DND-41 (cell line): ENCODE data around the gene AQP2.

Experiments
- ATAC-seq: fragments of 200-7000 bp; cut with Tn5 transposase; 3 replicates; pipeline ENCODE4 v1.9.1; 2021; ENCODE audit warnings: low read depth; ENCODE audit not compliant: insufficient read depth
- DNase-seq: peaks from one replicate; pipeline ENCODE4 v3.0.0-alpha.2; 2020
- H2AFZ ChIP-seq: 2 replicates; pipeline ENCODE4 v1.6.0; 2012; ENCODE audit warnings: low read depth, low read length
- H3K27ac ChIP-seq: 2 replicates; pipeline ENCODE4 v1.5.1; 2012; ENCODE audit warnings: low read length, inconsistent platforms
- H3K27me3 ChIP-seq: fragments of 200-600 bp; sonication (generic); 2 replicates; pipeline ENCODE4 v1.6.0; 2012; ENCODE audit warnings: low read length, mild to moderate bottlenecking, inconsistent platforms; ENCODE audit not compliant: insufficient read depth, poor library complexity
- H3K36me3 ChIP-seq: 2 replicates; pipeline ENCODE4 v1.5.1; 2012; ENCODE audit warnings: low read length, inconsistent platforms; ENCODE audit not compliant: insufficient read depth
- H3K4me1 ChIP-seq: 2 replicates; pipeline ENCODE4 v1.5.1; 2012; ENCODE audit warnings: mild to moderate bottlenecking, low read length; ENCODE audit not compliant: insufficient read depth
- H3K4me2 ChIP-seq: 2 replicates; pipeline ENCODE4 v1.6.0; 2012; ENCODE audit warnings: mild to moderate bottlenecking, moderate library complexity, low read length, inconsistent platforms; ENCODE audit not compliant: insufficient read depth
- H3K4me3 ChIP-seq, 2 experiments: fragments of 200-600 bp in 1 of 2; shearing (Covaris generic) in 1 of 2; 2 replicates each; pipeline ENCODE4 v1.5.1; 2012 to 2016; ENCODE audit warnings: inconsistent platforms in 2 of 2, low read length in 2 of 2, mild to moderate bottlenecking in 2 of 2, low read depth in 1 of 2, moderate library complexity in 1 of 2
- H3K79me2 ChIP-seq: 2 replicates; pipeline ENCODE4 v1.6.0; 2012; ENCODE audit warnings: low read length, inconsistent platforms; ENCODE audit not compliant: insufficient read depth
- H3K9ac ChIP-seq: 2 replicates; pipeline ENCODE4 v1.6.0; 2012; ENCODE audit warnings: low read depth, mild to moderate bottlenecking, inconsistent platforms, low read length, moderate library complexity
- H3K9me3 ChIP-seq: 2 replicates; pipeline ENCODE4 v1.5.1; 2012; ENCODE audit warnings: low read length, moderate library complexity, mild to moderate bottlenecking, inconsistent platforms; ENCODE audit not compliant: insufficient read depth, severe bottlenecking
- H4K20me1 ChIP-seq: 2 replicates; pipeline ENCODE4 v1.6.0; 2012; ENCODE audit warnings: low read length; ENCODE audit not compliant: insufficient read depth
- EZH2 ChIP-seq: IDR thresholded peaks from 3 replicates; pipeline ENCODE4 v1.6.1; 2012; ENCODE audit warnings: borderline replicate concordance, low read depth, mild to moderate bottlenecking, moderate library complexity, low read length, inconsistent platforms; ENCODE audit not compliant: severe bottlenecking
- TF ChIP-seq, protein P1 (sequence below): IDR thresholded peaks from 2 replicates; pipeline ENCODE4 v1.5.1; 2012; ENCODE audit warnings: borderline replicate concordance, low read length, moderate library complexity, mild to moderate bottlenecking; ENCODE audit not compliant: poor library complexity, severe bottlenecking; ENCODE audit errors: extremely low read depth

The AQP2 gene

DNA sequence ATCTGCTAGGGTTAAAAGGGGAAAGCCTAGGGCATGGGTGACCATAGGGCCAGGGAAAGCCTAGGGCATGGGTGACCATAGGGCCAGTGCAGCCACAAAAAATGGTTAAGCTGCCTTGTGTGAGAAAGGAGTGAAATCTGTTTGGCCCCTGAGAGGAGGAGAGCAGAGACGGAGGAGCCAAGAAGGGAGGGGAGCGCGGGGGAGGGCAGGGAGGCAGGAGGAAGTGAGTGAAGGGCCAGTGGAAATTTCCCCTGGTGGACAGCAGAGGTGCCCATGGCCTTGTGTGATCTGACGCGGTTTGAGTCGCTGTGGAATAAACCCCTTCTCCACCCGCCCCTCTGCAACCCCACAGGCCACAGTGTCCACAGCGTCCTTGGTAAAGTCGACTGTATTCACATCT is 21.6 kb downstream of the AQP2 start:
- no peak overlapping the region for H3K4me2 ChIP-seq
- no peak for TF ChIP-seq EZH2
- TF ChIP-seq, protein P1, sequence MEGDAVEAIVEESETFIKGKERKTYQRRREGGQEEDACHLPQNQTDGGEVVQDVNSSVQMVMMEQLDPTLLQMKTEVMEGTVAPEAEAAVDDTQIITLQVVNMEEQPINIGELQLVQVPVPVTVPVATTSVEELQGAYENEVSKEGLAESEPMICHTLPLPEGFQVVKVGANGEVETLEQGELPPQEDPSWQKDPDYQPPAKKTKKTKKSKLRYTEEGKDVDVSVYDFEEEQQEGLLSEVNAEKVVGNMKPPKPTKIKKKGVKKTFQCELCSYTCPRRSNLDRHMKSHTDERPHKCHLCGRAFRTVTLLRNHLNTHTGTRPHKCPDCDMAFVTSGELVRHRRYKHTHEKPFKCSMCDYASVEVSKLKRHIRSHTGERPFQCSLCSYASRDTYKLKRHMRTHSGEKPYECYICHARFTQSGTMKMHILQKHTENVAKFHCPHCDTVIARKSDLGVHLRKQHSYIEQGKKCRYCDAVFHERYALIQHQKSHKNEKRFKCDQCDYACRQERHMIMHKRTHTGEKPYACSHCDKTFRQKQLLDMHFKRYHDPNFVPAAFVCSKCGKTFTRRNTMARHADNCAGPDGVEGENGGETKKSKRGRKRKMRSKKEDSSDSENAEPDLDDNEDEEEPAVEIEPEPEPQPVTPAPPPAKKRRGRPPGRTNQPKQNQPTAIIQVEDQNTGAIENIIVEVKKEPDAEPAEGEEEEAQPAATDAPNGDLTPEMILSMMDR, result no peak
- no peak for ATAC-seq

GRCh38 chr12:49972641-49973360 is 22.3 kb downstream of the AQP2 start, which contains the start of gene AQP6:
TSS of gene AQP6 (plus strand) at chr12:49972947. CDS start at chr12:49973174, 227 bp downstream.
- no peak for TF ChIP-seq EZH2
- TF ChIP-seq, protein P1, result no peak
- Histone ChIP-seq H2AFZ (no peak within 1 kb of the TSS), H3K27me3 (peaks cover 34% of the 10 kb centered on the region), H4K20me1 (peaks cover 14% of the 10 kb centered on the region), H3K27ac (no peak within 1 kb of the TSS), H3K9me3 (no peaks in the 10 kb centered on the region), H3K36me3 (no peaks in the 10 kb centered on the region), H3K79me2 (no peaks in the 10 kb centered on the region), H3K4me2 (no peak within 1 kb of the TSS), H3K9ac (no peak within 1 kb of the TSS), H3K4me3 (no peak within 1 kb of the TSS), H3K4me1 (peaks cover 2% of the 10 kb centered on the region)
- DNase-seq (no peak), ATAC-seq (no peak)

More for the DNA sequence above, 21.6 kb downstream of the AQP2 start:
- Histone ChIP-seq H2AFZ (no peak overlapping the region), H3K9me3 (no peaks in the 10 kb centered on the region), H3K79me2 (no peaks in the 10 kb centered on the region), H3K27ac (no peak overlapping the region), H3K36me3 (no peaks in the 10 kb centered on the region), H3K9ac (no peak overlapping the region), H4K20me1 (peaks cover 15% of the 10 kb centered on the region), H3K27me3 (peaks cover 35% of the 10 kb centered on the region), H3K4me3 (no peak overlapping the region), H3K4me1 (peaks cover 9% of the 10 kb centered on the region)
- DNase-seq, result no peak

DNA sequence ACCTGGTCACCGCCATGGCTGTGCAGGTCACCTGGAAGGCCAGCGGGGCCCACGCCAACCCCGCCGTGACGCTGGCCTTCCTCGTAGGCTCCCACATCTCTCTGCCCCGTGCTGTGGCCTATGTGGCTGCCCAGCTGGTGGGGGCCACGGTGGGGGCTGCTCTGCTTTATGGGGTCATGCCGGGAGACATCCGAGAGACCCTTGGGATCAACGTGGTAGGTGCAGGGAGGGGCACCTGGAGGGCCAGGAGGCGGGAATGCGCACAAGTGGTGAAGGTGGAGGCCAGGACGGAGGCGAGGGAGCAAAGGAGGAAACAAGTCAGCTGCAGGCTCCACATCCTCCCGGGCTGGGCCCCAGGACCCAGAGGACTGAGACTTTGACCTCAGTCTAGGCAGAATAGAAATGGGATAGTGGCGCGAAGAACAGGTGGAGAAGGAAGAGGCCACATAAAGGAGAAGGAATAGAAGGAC is 22.9 kb downstream of the AQP2 start:
- H3K9ac ChIP-seq, result no peak overlapping the region
- H3K4me2 ChIP-seq, result no peak overlapping the region
- H4K20me1 ChIP-seq, result peaks cover 12% of the 10 kb centered on the region
- H3K4me1 ChIP-seq, result no peaks in the 10 kb centered on the region
- H3K9me3 ChIP-seq, result no peaks in the 10 kb centered on the region
- H3K27ac ChIP-seq, result no peak overlapping the region
- TF ChIP-seq EZH2, result no peak
- TF ChIP-seq, protein P1, result no peak
- ATAC-seq, result no peak
- no peak overlapping the region for H3K4me3 ChIP-seq
- H3K27me3 ChIP-seq, result peaks cover 28% of the 10 kb centered on the region
- H2AFZ ChIP-seq, result no peak overlapping the region
- H3K36me3 ChIP-seq, result no peaks in the 10 kb centered on the region
- DNase-seq, result no peak
- no peaks in the 10 kb centered on the region for H3K79me2 ChIP-seq
